Upper lobe of left lung (tissue), 4 donors: ENCODE results near the gene STKLD1.

Experiments used
- EP300 ChIP-seq, 4 donors: sonication (generic); formaldehyde crosslinking; IDR thresholded peaks; one replicate each; pipeline ENCODE4 v1.5.1; 2017; ENCODE audit warnings: antibody characterized with exemption in 4 of 4, control low read depth in 2 of 4
- POLR2A ChIP-seq, 4 donors: fragments of 450-650 bp; IDR thresholded peaks; one replicate each; pipeline ENCODE4 v1.5.1; 2016 to 2017; ENCODE audit warnings: antibody characterized with exemption in 4 of 4, mild to moderate bottlenecking in 2 of 4
- POLR2AphosphoS5 ChIP-seq, 2 donors: sonication (generic); formaldehyde crosslinking; IDR thresholded peaks; one replicate each; pipeline ENCODE4 v1.5.1; 2017; ENCODE audit warnings: antibody characterized with exemption in 2 of 2
- TF ChIP-seq, protein P1 (sequence below), 6 experiments: fragments of 450-650 bp in 4 of 6; fragments of 200-600 bp in 2 of 6; sonication (generic) in 2 of 6; IDR thresholded peaks; one replicate each; pipeline ENCODE4 v1.5.1; 2016 to 2019; ENCODE audit warnings: antibody characterized with exemption in 6 of 6

DNA sequence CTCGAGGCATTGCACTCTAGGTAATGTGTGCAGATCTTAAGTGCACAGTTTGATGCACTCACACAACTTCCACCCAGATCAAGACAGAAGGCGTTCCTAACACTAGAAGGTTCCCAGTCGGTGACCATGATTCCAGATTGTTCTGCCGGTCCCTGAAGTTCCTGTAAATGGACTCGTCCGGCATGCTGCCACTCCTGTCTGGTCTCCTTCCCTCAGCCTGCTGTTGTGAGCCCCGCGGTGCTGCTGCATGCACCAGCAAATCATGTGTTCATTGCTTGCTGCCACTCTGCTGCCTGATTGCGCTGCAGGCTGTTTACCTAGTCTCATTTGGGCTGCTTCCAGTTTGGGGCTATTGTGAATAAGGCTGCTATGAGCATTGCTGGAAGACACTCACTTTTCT lies 11.5 kb downstream of the STKLD1 start:
- TF ChIP-seq, protein P1, sequence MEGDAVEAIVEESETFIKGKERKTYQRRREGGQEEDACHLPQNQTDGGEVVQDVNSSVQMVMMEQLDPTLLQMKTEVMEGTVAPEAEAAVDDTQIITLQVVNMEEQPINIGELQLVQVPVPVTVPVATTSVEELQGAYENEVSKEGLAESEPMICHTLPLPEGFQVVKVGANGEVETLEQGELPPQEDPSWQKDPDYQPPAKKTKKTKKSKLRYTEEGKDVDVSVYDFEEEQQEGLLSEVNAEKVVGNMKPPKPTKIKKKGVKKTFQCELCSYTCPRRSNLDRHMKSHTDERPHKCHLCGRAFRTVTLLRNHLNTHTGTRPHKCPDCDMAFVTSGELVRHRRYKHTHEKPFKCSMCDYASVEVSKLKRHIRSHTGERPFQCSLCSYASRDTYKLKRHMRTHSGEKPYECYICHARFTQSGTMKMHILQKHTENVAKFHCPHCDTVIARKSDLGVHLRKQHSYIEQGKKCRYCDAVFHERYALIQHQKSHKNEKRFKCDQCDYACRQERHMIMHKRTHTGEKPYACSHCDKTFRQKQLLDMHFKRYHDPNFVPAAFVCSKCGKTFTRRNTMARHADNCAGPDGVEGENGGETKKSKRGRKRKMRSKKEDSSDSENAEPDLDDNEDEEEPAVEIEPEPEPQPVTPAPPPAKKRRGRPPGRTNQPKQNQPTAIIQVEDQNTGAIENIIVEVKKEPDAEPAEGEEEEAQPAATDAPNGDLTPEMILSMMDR (IDR thresholded peaks at IDR 0.05): no peak
- TF ChIP-seq POLR2A (IDR thresholded peaks at IDR 0.05) (no peak), EP300 (IDR thresholded peaks at IDR 0.05) (no peak), POLR2AphosphoS5 (IDR thresholded peaks at IDR 0.05) (no peak)
